HEK293 (cell line): ENCODE data around the gene CLNS1A.

ENCODE experiments used
- MEIS1 ChIP-seq: sonication (generic); formaldehyde crosslinking; IDR thresholded peaks from 2 replicates; pipeline ENCODE4 v1.8.1; 2022; ENCODE audit warnings: missing genetic modification reagents, mild to moderate bottlenecking, borderline replicate concordance
- TRIM28 ChIP-seq: IDR thresholded peaks from 2 replicates; pipeline ENCODE4 v1.6.1; 2011; ENCODE audit warnings: low read length, control low read depth, borderline replicate concordance
- ZBTB7A ChIP-seq: fragments of 450-650 bp; formaldehyde crosslinking; IDR thresholded peaks from 2 replicates; pipeline ENCODE4 v1.5.1; 2016; ENCODE audit warnings: low read depth, missing biosample characterization, missing genetic modification characterization
- ZNF274 ChIP-seq, 2 experiments: fragments of 200-500 bp in 1 of 2; fragments of 450-650 bp in 1 of 2; sonication (Bioruptor generic) in 1 of 2; formaldehyde crosslinking in 1 of 2; IDR thresholded peaks; 2 replicates each; pipeline versions ENCODE4 v1.5.1 to v1.6.1; 2014 to 2016; ENCODE audit warnings: borderline replicate concordance in 1 of 2, inconsistent platforms in 1 of 2, low read length in 1 of 2, missing biosample characterization in 1 of 2, missing genetic modification characterization in 1 of 2
- ZNF302 ChIP-seq: fragments of 450-650 bp; formaldehyde crosslinking; IDR thresholded peaks from 2 replicates; pipeline ENCODE4 v1.5.1; 2016; ENCODE audit warnings: missing biosample characterization, missing genetic modification characterization, low read depth
- ZNF324 ChIP-seq: fragments of 450-650 bp; formaldehyde crosslinking; IDR thresholded peaks from 2 replicates; pipeline ENCODE4 v1.5.1; 2016; ENCODE audit warnings: missing biosample characterization, missing genetic modification characterization
- ZNF433 ChIP-seq: fragments of 450-650 bp; formaldehyde crosslinking; IDR thresholded peaks from 2 replicates; pipeline ENCODE4 v1.5.1; 2016; ENCODE audit warnings: missing biosample characterization, missing genetic modification characterization, low read depth
- ZNF747 ChIP-seq: fragments of 450-650 bp; formaldehyde crosslinking; IDR thresholded peaks from 2 replicates; pipeline ENCODE4 v1.5.1; 2016; ENCODE audit warnings: missing biosample characterization, missing genetic modification characterization
- ZSCAN16 ChIP-seq: fragments of 450-650 bp; formaldehyde crosslinking; IDR thresholded peaks from 2 replicates; pipeline ENCODE4 v1.5.1; 2016; ENCODE audit warnings: missing biosample characterization, missing genetic modification characterization
- ZXDB ChIP-seq: fragments of 450-650 bp; formaldehyde crosslinking; IDR thresholded peaks from 2 replicates; pipeline ENCODE4 v1.5.1; 2016; ENCODE audit warnings: missing biosample characterization, missing genetic modification characterization
- TF ChIP-seq, protein P1 (sequence below): fragments of 450-650 bp; formaldehyde crosslinking; IDR thresholded peaks from 2 replicates; pipeline ENCODE4 v1.5.1; 2016; ENCODE audit warnings: missing biosample characterization, missing genetic modification characterization
- TF ChIP-seq, protein P2 (sequence below): fragments of 450-650 bp; formaldehyde crosslinking; IDR thresholded peaks from 2 replicates; pipeline ENCODE4 v1.5.1; 2017; ENCODE audit warnings: missing biosample characterization, missing genetic modification characterization
- TF ChIP-seq, protein P3 (sequence below): fragments of 450-650 bp; formaldehyde crosslinking; IDR thresholded peaks from 2 replicates; pipeline ENCODE4 v1.5.1; 2016; ENCODE audit warnings: missing biosample characterization, missing genetic modification characterization
- TF ChIP-seq, protein P4 (sequence below): fragments of 450-650 bp; formaldehyde crosslinking; IDR thresholded peaks from 2 replicates; pipeline ENCODE4 v1.5.1; 2016; ENCODE audit warnings: missing biosample characterization, missing genetic modification characterization

DNA sequence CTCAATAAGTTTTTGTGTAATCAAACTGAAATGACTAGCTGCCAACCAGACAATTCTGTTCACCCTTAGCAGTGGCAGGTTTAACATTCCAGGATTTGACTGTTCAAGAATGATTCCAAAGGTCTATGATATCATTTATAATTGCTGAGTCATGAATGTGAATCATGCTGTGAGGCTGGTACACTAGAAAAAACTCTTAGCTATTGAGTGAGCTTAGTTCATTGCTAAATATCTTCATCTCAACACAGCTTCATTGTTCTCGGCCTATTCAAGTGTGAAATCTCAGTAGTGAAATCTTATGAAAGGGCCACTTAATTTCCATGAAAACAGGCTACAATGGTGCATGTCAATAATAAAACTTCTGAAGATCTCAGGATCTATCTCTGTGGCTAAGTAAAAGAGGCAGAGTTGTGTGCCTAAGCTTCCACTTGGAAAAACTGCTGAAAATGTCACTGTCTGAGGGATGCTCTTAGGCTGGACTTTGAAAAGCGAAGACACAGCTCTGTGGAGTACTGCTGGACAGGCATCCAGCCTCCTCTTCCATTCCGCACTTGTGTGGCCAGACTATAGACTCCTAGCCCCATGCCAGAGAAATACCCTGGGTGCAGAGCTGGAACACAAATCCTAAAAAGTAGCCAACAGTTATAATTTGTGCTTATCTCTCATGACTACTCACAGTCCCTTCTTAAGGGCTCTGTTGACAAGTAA is 35.1 kb downstream of the CLNS1A start:
- TF ChIP-seq ZNF747 (tag by site-specific recombination) (no peak), TRIM28 (no peak), ZSCAN16 (tag by site-specific recombination) (no peak), ZNF433 (no peak), ZNF274 (IDR thresholded peaks at IDR 0.05; ENCODE audit: low read length) (no peak), ZNF274 (tag by site-specific recombination; IDR thresholded peaks at IDR 0.05; ENCODE audit: borderline replicate concordance) (no peak), ZNF324 (tag by site-specific recombination) (no peak), ZXDB (no peak), ZBTB7A (tag by site-specific recombination) (no peak), ZNF302 (no peak), MEIS1 (CRISPR knock-in tag) (no peak)
- TF ChIP-seq, protein P1, sequence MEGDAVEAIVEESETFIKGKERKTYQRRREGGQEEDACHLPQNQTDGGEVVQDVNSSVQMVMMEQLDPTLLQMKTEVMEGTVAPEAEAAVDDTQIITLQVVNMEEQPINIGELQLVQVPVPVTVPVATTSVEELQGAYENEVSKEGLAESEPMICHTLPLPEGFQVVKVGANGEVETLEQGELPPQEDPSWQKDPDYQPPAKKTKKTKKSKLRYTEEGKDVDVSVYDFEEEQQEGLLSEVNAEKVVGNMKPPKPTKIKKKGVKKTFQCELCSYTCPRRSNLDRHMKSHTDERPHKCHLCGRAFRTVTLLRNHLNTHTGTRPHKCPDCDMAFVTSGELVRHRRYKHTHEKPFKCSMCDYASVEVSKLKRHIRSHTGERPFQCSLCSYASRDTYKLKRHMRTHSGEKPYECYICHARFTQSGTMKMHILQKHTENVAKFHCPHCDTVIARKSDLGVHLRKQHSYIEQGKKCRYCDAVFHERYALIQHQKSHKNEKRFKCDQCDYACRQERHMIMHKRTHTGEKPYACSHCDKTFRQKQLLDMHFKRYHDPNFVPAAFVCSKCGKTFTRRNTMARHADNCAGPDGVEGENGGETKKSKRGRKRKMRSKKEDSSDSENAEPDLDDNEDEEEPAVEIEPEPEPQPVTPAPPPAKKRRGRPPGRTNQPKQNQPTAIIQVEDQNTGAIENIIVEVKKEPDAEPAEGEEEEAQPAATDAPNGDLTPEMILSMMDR (tag by site-specific recombination), result no peak
- TF ChIP-seq, protein P2, sequence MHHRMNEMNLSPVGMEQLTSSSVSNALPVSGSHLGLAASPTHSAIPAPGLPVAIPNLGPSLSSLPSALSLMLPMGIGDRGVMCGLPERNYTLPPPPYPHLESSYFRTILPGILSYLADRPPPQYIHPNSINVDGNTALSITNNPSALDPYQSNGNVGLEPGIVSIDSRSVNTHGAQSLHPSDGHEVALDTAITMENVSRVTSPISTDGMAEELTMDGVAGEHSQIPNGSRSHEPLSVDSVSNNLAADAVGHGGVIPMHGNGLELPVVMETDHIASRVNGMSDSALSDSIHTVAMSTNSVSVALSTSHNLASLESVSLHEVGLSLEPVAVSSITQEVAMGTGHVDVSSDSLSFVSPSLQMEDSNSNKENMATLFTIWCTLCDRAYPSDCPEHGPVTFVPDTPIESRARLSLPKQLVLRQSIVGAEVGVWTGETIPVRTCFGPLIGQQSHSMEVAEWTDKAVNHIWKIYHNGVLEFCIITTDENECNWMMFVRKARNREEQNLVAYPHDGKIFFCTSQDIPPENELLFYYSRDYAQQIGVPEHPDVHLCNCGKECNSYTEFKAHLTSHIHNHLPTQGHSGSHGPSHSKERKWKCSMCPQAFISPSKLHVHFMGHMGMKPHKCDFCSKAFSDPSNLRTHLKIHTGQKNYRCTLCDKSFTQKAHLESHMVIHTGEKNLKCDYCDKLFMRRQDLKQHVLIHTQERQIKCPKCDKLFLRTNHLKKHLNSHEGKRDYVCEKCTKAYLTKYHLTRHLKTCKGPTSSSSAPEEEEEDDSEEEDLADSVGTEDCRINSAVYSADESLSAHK, result no peak
- TF ChIP-seq, protein P3, sequence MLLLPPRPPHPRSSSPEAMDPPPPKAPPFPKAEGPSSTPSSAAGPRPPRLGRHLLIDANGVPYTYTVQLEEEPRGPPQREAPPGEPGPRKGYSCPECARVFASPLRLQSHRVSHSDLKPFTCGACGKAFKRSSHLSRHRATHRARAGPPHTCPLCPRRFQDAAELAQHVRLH, result no peak
- TF ChIP-seq, protein P4, sequence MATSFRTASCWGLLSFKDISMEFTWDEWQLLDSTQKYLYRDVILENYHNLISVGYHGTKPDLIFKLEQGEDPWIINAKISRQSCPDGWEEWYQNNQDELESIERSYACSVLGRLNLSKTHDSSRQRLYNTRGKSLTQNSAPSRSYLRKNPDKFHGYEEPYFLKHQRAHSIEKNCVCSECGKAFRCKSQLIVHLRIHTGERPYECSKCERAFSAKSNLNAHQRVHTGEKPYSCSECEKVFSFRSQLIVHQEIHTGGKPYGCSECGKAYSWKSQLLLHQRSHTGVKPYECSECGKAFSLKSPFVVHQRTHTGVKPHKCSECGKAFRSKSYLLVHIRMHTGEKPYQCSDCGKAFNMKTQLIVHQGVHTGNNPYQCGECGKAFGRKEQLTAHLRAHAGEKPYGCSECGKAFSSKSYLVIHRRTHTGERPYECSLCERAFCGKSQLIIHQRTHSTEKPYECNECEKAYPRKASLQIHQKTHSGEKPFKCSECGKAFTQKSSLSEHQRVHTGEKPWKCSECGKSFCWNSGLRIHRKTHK (tag by site-specific recombination), result no peak
